ENCODE results near the gene NGLY1.

DNA sequence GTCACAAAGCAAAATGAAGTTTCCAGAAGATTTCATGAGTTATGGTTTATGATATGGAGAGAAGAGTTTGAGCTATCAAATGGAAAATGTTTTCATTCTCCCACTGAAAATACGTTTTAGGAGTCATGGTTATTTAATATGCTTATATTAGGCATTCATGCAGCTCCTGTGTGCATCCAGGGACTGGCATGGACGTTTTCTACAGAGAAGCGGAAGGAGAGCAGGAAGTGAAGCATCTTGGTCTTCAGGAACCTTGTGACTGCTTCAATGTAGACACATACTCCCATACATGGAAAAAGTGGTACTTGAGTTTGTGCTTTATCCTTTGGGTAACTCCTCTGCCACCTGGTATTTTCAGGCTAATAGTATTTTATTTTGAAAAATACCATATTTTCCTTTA lies 75.2 kb downstream of the NGLY1 start:
- no peak for TF ChIP-seq POLR2A (IDR thresholded peaks at IDR 0.05)
- TF ChIP-seq, protein P1, sequence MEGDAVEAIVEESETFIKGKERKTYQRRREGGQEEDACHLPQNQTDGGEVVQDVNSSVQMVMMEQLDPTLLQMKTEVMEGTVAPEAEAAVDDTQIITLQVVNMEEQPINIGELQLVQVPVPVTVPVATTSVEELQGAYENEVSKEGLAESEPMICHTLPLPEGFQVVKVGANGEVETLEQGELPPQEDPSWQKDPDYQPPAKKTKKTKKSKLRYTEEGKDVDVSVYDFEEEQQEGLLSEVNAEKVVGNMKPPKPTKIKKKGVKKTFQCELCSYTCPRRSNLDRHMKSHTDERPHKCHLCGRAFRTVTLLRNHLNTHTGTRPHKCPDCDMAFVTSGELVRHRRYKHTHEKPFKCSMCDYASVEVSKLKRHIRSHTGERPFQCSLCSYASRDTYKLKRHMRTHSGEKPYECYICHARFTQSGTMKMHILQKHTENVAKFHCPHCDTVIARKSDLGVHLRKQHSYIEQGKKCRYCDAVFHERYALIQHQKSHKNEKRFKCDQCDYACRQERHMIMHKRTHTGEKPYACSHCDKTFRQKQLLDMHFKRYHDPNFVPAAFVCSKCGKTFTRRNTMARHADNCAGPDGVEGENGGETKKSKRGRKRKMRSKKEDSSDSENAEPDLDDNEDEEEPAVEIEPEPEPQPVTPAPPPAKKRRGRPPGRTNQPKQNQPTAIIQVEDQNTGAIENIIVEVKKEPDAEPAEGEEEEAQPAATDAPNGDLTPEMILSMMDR (IDR thresholded peaks at IDR 0.05), result no peak
